Kidney epithelial cell (primary cell): ENCODE results near the gene CCDC88B. TPM values are rescaled to one million over a fixed set of nuclear protein-coding genes. Genes with fewer than 3 reads are reported as not detected.

Experiments used
- DNase-seq: peaks from one replicate; pipeline ENCODE4 v3.0.0-alpha.2; 2010; ENCODE audit warnings: low read depth
- H3K27me3 ChIP-seq: 2 replicates; pipeline ENCODE4 v1.6.0; 2011; ENCODE audit warnings: low read length; ENCODE audit not compliant: control insufficient read depth, insufficient read depth
- H3K36me3 ChIP-seq: 2 replicates; pipeline ENCODE4 v1.5.1; 2011; ENCODE audit warnings: low read length; ENCODE audit not compliant: control insufficient read depth, insufficient read depth
- H3K4me3 ChIP-seq: 2 replicates; pipeline ENCODE4 v1.5.1; 2011; ENCODE audit warnings: low read depth, mild to moderate bottlenecking, control low read depth, low read length
- total RNA-seq: library from RNA; depleted of rRNA; stranded (reverse); fragments of >200 nt; gene quantifications from 2 replicates; pipeline ENCODE4 v1.2.3, GENCODE V29; 2015
- TF ChIP-seq, protein P1 (sequence below): IDR thresholded peaks from 2 replicates; pipeline ENCODE4 v1.5.1; 2011; ENCODE audit warnings: mild to moderate bottlenecking, moderate library complexity, low read length, control low read depth, inconsistent platforms; ENCODE audit not compliant: insufficient read depth, poor library complexity, severe bottlenecking

The CCDC88B gene
- total RNA-seq, 1 donor from 2014 or later, result 1.3 TPM

DNA sequence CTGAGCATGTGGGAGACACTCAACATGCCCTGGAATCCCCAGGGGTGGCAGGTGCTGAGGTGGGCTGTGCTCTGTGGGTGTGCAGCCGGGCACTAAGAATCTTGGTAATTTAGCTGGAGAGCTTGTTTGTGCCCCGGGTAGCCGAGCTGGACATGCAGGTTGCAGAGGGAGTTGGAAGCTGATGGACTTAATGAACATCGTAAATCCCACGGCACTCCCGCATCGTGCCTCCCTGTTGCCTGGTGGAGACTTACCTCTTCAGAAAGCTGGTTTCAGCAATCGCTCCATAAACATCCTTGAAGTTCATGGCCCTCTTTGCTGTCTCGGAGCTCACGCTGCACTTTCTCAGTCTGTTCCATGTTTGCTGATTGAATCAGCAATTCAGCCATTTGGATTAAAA lies 48.9 kb downstream of the CCDC88B start:
- Histone ChIP-seq H3K36me3 (no peaks in the 10 kb centered on the region), H3K27me3 (peaks cover 12% of the 10 kb centered on the region), H3K4me3 (no peak overlapping the region)
- DNase-seq, result no peak
- TF ChIP-seq, protein P1, sequence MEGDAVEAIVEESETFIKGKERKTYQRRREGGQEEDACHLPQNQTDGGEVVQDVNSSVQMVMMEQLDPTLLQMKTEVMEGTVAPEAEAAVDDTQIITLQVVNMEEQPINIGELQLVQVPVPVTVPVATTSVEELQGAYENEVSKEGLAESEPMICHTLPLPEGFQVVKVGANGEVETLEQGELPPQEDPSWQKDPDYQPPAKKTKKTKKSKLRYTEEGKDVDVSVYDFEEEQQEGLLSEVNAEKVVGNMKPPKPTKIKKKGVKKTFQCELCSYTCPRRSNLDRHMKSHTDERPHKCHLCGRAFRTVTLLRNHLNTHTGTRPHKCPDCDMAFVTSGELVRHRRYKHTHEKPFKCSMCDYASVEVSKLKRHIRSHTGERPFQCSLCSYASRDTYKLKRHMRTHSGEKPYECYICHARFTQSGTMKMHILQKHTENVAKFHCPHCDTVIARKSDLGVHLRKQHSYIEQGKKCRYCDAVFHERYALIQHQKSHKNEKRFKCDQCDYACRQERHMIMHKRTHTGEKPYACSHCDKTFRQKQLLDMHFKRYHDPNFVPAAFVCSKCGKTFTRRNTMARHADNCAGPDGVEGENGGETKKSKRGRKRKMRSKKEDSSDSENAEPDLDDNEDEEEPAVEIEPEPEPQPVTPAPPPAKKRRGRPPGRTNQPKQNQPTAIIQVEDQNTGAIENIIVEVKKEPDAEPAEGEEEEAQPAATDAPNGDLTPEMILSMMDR, result no peak

DNA sequence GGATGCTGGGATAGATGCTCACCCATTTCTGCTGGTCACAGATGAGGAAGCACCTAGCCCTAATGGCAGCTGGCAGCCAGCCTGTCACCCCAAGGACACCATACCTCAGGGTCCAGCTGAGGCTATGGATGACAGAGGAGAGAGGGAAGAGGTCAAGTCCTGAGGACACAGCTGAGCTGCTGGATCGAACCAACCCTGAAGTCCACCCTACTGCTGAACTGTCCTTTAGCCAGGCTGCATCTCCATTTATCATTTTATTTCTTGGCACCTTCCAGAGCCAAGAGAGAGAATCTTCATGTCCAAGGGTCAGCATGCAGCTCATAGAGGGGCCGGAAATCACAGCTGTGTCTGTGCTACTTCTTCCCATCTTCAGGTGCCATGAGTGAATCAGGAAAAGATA lies 49.8 kb downstream of the CCDC88B start:
- Histone ChIP-seq H3K27me3 (peaks cover 12% of the 10 kb centered on the region), H3K36me3 (no peaks in the 10 kb centered on the region), H3K4me3 (no peak overlapping the region)
- DNase-seq, result no peak
- TF ChIP-seq, protein P1, result no peak

DNA sequence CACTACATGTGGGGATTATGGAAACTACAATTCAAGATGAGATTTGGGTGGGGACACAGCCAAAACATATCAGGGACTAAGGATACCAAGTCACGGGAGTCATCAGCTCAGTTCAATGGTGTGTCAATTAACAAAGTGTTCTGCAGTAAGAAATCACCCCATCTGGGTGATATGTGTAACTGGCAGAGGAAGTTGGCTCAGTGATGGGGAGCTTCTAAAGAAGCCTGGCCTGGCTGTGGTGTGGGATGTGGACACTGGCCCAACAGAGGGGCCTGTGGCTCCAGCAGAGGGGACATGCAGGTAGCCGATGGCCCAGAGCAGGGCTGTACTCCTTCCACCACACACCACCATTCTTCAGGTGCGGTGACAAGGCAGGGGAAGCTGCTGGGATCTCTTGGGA lies 50.6 kb downstream of the CCDC88B start:
- no peak overlapping the region for H3K4me3 ChIP-seq
- peaks cover 10% of the 10 kb centered on the region for H3K27me3 ChIP-seq
- DNase-seq, result no peak
- TF ChIP-seq, protein P1, result no peak
- H3K36me3 ChIP-seq, result no peaks in the 10 kb centered on the region

DNA sequence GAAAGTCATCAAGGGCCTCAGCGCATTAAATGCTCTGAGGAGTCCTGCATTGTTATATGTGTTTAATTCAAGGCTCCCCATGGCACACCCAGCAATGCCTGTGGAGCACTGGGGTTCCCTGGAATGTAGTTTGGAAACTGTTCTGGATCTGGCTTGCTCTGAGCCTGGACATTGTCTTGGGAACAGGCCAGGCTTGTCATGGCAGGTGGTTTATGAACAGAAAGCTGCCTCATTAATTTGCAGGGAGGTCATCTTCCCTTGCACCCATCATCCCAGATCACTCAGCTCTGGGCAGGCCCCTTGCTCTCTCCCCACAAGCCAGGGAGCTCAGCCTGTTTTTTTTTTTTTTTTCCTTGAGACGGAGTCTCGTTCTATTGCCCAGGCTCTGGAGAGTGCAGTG lies 51.8 kb downstream of the CCDC88B start:
- no peak overlapping the region for H3K4me3 ChIP-seq

DNA sequence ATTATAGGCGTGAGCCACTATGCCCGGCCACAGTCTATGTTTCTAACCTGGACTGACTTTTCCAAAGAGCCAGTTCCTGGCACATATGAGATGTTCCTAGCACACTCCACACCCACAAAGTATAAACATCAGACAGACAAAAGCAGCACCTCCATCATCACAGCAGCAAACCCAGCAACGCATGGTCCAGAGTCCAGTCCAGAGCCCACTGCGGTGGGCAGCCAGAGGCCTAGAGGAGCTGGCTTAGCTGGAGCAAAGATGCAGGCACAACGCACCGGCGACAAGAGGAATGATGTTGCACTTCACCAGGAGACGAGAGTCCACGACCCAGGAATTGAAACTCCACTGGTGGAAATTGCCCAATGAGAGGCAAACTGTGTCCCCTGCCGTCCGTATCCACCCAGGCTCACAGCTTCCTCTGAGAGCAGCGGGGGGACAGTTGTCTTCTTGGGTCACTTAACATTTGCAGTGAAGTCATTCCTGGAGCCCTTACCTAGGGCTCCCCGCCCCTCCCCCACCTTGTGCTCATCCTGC lies 55.6 kb downstream of the CCDC88B start:
- no peak overlapping the region for H3K4me3 ChIP-seq
- no peak for DNase-seq
- TF ChIP-seq, protein P1, result no peak
- H3K27me3 ChIP-seq, result no peaks in the 10 kb centered on the region
- H3K36me3 ChIP-seq, result no peaks in the 10 kb centered on the region

More for the DNA sequence above, 51.8 kb downstream of the CCDC88B start:
- DNase-seq, result no peak
- peaks cover 10% of the 10 kb centered on the region for H3K27me3 ChIP-seq
- TF ChIP-seq, protein P1, result no peak
- H3K36me3 ChIP-seq, result no peaks in the 10 kb centered on the region

DNA sequence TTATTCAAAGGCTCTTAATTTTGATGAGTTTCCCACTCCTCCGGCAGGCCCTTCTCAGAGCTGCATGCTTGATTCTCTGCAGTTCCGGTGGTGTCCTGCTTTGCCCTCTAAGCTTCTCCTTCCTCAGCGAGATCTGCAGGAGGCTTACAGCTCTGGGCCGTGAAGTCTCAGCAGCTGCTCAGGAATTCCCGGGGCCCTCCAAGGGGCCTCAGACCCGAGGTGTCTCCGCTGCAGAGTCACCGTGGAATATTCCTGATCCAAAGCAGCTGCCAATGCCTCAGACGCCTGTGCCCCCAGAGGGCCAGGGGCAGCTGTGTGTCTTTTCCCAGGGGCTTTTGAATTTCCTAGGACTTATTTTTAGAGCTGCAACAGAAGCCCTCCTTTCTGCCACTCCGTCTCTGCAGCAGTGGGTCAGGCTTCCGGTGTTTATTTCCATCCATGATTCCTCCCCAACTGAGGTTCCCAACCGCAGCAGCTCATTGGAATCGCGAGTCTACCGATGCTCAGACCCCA lies 56.1 kb downstream of the CCDC88B start:
- TF ChIP-seq, protein P1, result no peak
- DNase-seq, result no peak
- H3K36me3 ChIP-seq, result no peaks in the 10 kb centered on the region
- H3K27me3 ChIP-seq, result no peaks in the 10 kb centered on the region
- H3K4me3 ChIP-seq, result no peak overlapping the region
